Measurements from ENCODE around the gene GLIS1.
"Not testable (repeated sequence)": the region's sequence is repeated elsewhere in the genome, so short reads cannot be mapped to it uniquely, and the experiment has no call there.

Gene GLIS1

DNA sequence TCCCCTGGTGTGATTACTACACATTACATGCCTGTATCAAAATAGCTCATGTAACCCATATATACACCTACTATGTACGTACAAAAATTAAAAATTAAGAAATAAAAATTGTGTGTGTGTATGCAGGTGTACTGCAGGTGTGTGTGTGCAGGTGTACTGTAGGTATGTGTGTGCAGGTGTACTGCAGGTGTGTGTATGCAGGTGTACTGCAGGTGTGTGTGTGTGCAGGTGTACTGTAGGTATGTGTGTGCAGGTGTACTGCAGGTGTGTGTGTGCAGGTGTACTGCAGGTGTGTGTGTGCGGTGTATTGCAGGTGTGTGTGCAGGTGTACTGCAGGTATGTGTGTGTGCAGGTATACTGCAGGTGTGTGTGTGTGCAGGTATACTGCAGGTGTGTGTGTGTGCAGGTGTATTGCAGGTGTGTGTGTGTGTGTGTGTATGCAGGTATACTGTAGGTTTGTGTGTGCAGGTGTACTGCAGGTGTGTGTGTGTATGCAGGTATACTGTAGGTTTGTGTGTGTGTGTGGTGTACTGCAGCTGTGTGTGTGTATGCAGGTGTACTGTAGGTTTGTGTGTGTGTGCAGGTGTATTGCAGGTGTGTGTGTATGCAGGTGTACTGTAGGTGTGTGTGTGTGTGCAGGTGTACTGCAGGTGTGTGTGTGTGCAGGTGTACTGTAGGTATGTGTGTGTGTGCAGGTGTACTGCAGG, 183.2 kb downstream of the GLIS1 start:
- not testable (repeated sequence) for DNase-seq

DNA sequence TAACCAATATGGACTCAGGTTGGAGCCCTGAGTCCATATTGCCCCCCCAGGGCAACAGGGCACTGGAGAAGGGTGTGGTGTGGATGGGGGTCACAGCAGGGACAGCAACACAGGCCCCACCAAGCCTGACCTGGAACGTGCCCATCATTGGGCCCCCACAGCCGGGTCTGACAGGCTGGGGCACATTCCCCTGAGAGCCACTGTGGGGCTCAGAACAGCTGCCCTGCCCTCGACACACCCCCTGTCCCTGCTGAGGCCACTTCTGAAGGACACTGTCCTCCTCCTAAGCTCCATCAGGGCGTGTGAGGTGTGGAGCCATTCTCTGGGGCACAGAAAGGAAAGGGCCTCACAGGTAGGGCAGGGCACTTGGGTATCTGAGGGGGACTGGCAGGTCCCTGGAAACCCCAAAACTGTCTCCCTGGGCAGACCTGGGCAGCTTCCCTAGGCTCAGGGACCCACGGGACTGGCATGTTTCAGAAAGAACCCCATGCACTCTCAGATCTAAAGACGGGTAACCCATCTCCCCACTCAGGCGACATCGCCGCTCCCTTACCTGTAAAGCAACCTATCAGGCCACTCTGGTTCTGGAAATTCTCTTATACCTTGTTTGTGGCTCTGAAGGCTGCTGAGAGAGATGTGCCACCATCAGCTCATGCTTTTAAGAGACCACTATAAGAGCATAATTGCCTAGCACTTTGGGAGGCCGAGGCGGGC, 184.2 kb downstream of the GLIS1 start:
- DNase-seq, result no peak

DNA sequence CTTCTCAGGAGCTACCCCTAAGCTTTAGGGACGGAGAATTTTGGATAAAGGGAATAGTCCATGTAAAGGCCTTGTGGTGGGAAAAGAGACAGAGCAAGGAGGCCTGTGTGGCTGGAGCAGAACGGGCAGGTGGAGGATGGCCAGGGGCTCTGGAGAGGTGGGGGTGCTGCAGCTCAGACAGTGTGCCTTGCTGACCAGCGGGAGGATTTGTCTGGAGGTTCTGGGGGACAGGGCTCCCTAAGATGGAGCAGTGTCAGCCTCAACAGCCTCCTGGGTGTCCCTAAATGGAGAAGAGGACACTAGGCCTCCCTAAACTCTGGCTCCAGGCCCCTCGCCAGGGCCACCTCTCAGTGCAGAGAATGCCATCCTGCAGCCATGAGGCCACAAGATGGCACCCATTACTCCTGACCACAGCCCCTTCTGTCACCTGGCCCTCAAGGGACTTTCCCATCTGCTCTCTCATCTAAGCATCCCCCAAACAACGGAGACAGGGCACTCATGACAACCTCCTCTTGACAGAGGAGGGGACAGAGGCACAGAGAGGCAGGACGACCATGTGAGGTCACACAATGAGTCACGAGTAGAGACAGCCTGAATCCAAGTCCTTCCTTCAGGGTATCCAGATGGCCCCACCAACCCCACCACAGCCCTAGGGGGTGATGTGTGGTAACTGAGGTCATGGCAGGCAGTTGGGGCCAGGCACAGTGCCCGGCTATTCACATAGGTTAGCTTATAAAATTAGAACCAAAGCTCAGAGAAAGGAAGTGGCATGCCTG, 185.0 kb downstream of the GLIS1 start:
- peak; percentile 11 for DNase-seq

DNA sequence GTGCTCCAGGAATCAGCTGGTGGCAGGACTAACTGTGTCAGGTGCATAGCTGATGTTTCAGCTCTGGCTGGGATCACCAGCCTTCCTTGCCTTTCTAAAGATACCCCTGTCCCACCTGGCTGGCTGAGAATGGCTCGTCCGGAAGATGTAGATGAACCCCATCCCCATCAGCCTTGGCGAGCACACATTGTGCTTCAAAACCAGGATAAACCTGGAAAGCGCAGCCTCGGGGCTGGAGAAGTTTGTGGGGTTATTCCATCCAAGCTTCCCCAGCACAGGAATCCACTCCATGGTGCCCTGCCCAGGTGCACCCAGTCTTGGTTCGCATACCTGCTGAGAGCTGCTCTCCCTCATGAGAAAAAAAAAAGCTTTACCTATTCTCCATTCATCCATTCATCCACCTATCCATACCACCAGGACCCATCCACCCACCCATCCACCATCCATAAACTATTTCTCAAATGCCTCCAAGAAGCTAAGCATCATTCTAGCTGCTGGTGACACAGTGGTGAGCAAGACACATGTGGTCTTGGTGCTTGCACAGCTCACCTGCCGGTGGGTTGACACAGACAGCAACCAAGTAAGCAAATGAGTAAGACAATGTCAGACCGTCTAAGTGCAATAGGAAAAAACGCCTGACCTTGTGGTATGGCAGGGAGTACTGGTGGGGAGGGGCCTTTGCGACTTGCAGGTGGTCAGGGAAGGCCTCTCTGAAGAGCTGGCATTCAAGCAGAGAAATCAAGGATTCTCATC, 185.8 kb downstream of the GLIS1 start:
- peak; percentile 33 for DNase-seq

GRCh38 chr1:53552146-53552861, 186.7 kb downstream of the GLIS1 start:
- no peak for DNase-seq

DNA sequence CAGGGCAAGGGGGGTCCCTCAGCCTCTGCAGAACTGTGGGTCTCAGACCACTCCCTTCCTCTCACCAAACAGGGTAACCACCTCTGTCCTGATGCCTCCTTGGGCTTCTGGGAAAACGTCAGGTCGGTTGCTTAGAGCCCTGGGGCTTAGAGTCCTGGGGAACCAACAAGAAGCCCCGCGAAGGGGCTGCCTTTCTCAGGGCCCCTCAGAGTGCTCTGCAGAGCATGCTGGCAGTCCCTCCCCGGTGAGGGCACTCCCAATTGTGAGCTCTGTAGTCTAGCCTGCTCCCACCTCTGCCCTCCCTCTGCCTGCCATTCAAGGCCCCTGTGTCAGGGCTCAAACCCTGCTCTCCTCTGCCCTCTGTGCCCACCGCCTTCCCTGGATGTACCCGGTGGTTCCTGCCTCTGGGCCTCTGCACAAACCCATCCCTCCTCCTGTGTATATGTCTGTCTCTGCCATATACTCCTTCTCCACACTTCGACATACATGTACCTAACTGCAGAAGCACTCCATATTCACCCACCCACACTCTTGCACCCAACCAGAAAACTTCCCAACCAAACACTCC, 187.5 kb downstream of the GLIS1 start:
- no peak for DNase-seq

- no peak for DNase-seq
Observed at GRCh38 chr1:53550201-53550741, 188.7 kb downstream of the GLIS1 start.

GRCh38 chr1:53549781-53550180, 189.2 kb downstream of the GLIS1 start:
- DNase-seq, result no peak

DNA sequence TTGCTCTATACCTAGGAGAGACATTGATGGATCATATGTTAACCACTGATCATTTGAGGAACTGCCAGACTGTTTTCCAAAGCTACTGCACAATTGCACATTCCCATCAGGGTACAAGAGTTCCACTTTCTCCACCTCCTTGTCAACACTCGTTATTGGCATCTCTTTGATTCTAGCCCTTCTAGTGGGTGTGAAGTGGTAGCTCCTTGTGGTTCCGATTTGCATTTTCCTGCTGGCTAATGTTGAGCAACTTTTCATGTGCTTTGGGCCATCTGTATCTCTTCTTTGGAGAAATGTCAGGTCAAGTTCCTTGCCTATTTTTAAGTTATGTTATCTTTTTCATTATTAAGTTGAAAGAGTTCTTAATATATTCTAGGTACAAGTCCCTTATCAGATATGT, 189.7 kb downstream of the GLIS1 start:
- DNase-seq, result no peak

- DNase-seq, result no peak
Observed at GRCh38 chr1:53548031-53548491, 190.9 kb downstream of the GLIS1 start.

GRCh38 chr1:53547231-53547790, 191.7 kb downstream of the GLIS1 start:
- no peak for DNase-seq

- DNase-seq, result no peak
Observed at GRCh38 chr1:53546409-53547155, 192.4 kb downstream of the GLIS1 start.

GRCh38 chr1:53545663-53546408, 193.1 kb downstream of the GLIS1 start:
- no peak for DNase-seq

DNA sequence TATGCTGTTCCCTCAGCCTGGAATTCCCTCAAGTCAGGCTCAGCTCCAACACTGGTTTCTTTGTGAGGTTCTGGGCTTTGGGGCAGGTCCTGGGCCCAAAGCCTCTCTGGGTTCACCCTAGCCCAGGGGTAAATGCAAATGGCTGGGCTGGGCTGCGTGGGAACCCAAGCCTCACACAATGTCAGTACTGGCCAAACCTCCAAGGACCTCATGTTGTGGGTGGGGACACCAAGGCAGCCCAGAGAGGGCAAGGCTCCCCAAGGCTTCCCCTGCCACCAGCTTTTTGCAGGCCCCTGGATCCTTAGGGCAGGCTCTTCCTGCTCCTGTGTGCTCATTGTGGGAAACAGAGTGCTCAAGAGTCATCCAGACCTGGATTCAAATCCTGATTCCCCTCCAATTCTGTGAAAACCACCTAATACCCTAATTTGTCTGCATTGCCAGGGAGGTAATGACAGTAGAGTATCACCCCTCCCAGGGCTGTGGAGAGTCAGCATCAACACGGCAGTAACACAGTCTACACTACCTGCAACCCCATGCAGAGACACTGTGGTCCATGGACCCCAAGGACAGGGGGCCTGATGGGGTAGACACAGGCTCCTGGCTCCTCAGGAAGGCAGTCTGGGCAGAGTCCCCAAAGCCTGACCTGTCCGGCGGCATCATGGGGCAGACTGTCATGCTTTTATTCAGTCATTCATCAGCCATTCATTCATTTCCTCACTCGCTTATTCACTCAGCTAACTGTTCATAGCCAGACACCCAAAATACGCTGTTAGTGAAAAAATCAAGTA, 194.0 kb downstream of the GLIS1 start:
- no peak for DNase-seq

- DNase-seq, result no peak
Observed at GRCh38 chr1:53543778-53544695, 194.9 kb downstream of the GLIS1 start.

DNA sequence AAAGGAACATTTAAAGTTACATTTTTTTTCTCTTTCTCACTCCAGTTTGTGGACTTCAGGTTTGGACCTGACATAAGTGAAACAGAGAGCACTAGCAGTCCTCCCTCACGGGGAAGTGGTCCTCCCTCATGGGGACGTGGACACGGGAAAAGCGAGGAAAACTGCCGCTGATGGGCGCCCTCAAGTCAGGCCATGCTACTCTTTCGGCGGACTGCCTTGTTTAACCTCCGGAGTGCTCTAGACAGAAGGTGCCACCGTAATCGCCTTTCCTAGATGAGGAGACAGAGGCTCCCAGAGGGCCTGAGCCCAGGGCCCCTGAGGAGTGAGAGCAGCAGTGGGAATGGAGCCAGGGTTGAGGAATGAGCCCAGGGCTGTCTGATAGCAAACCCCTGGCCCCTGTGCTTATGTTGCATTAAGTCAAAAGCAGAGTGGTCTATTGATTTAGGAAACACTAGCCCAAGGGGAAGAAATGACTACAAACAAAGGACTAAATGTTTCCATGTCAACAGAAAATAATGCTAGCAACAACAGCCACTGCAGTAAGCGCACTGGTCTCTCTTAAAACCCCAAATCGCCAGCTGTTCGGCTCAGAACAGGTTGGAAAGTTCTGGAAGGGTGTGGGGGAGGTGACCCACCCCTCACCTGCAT, 195.7 kb downstream of the GLIS1 start:
- no peak for DNase-seq

GRCh38 chr1:53542551-53542950, 196.4 kb downstream of the GLIS1 start:
- no peak for DNase-seq
